ENCODE measurements around the gene AQP3. TPM values are rescaled to one million over a fixed set of nuclear protein-coding genes. Genes with fewer than 3 reads are reported as not detected.

Gene AQP3
- total RNA-seq, 1 donor from 2014 or later = 1.1 TPM

DNA sequence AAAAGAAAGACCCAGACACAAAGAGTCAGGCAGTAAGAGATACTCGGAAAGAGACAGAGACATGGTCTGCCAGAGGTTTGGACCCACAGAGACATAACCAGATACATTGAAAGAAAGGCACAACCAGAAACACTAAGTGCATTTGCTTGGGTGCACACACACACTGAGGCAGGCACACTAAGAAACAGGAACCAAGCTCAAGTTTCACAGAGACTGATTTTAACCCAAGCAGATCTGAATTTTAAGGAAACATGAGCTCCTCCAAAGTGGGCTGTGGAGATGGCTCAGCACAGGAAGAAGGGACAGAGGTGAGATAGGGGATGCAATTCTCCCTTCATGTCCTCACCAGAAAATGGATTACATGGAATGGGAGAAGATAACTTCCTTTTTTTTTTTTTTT, 9.5 kb downstream of the AQP3 start:
- no peak overlapping the region for H3K27ac Mint-ChIP-seq (ENCODE audit: unreplicated experiment)
- no peak overlapping the region for H3K4me3 Mint-ChIP-seq
- no peak for DNase-seq (ENCODE audit: low read depth, low spot score)
- no peaks in the 10 kb centered on the region for H3K36me3 Mint-ChIP-seq (ENCODE audit: low read depth)
- no peaks in the 10 kb centered on the region for H3K27me3 Mint-ChIP-seq (ENCODE audit: low read depth)
- no peaks in the 10 kb centered on the region for H3K9me3 Mint-ChIP-seq
- H3K4me1 Mint-ChIP-seq = no peaks in the 10 kb centered on the region
- TF ChIP-seq, protein P1, sequence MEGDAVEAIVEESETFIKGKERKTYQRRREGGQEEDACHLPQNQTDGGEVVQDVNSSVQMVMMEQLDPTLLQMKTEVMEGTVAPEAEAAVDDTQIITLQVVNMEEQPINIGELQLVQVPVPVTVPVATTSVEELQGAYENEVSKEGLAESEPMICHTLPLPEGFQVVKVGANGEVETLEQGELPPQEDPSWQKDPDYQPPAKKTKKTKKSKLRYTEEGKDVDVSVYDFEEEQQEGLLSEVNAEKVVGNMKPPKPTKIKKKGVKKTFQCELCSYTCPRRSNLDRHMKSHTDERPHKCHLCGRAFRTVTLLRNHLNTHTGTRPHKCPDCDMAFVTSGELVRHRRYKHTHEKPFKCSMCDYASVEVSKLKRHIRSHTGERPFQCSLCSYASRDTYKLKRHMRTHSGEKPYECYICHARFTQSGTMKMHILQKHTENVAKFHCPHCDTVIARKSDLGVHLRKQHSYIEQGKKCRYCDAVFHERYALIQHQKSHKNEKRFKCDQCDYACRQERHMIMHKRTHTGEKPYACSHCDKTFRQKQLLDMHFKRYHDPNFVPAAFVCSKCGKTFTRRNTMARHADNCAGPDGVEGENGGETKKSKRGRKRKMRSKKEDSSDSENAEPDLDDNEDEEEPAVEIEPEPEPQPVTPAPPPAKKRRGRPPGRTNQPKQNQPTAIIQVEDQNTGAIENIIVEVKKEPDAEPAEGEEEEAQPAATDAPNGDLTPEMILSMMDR (conservative IDR thresholded peaks at IDR 0.05) = no peak

DNA sequence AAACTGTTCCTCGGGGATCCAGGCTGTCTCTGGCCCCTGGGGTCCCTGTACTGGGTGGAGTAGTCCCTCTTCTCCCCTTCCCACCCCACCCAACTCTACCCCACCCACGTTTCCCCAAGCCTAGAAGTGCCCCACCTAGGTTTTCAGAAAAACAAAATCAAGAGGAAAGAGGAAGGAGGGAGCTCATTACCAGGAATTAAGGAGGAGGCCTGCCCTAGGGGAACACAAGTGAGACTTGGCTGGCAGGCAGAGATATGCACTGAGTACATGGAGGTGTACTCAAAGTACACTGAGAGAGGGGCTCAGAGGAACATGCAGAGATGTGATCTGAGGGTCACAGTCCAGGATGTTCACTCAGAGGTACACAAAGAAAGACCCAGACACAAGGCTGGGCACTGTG, 10.2 kb downstream of the AQP3 start:
- Mint-ChIP-seq H3K4me3 (no peak overlapping the region), H3K36me3 (ENCODE audit: low read depth) (no peaks in the 10 kb centered on the region), H3K27ac (ENCODE audit: unreplicated experiment) (no peak overlapping the region), H3K9me3 (no peaks in the 10 kb centered on the region), H3K4me1 (no peaks in the 10 kb centered on the region), H3K27me3 (ENCODE audit: low read depth) (no peaks in the 10 kb centered on the region)
- DNase-seq (ENCODE audit: low read depth, low spot score) = no peak
- TF ChIP-seq, protein P1 (conservative IDR thresholded peaks at IDR 0.05) = no peak

DNA sequence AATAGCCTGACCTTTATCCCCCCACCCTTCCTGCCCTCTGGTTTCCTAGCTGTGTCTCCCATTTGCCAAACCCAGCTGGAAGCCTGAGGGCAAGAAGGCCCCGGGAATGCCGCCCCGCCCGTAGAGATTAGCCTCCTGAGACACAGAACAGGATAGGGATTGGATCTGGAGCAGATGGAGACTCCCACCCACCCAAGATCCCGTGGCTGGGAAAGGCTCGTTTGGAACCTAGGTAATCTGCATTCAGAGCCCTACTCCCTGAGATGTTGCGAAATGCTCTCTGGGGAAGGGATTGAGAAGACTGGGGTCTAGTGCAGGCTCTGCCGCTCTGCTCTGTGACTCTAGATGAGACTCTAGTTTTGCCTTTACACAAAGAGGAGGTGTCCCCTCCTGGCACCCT, 10.9 kb downstream of the AQP3 start:
- Mint-ChIP-seq H3K36me3 (ENCODE audit: low read depth) (no peaks in the 10 kb centered on the region), H3K9me3 (no peaks in the 10 kb centered on the region), H3K27ac (ENCODE audit: unreplicated experiment) (no peak overlapping the region), H3K4me3 (no peak overlapping the region), H3K27me3 (ENCODE audit: low read depth) (no peaks in the 10 kb centered on the region), H3K4me1 (no peaks in the 10 kb centered on the region)
- no peak for DNase-seq (ENCODE audit: low read depth, low spot score)
- TF ChIP-seq, protein P1 (conservative IDR thresholded peaks at IDR 0.05) = no peak

DNA sequence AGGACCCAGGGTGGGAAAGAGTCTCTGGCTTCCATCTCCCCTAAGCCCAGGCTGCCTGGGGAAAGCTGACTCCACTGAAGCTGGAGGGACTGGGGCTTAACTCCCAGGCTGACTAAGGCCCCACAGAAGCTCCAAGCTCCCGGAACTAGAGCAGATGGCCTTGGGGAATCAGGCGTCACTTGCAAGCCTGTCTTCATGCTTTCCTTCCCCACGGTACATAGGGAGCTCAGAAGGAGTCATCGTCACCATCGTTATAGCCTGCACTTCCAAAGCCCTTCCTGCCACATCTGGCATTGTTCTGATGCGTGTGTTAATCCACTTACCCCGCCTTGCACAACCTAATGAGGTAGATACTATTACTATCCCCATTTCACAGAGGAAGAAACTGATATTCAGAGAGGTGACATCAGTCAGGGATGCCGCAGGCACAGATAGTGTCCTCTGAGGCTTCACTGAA, 11.5 kb downstream of the AQP3 start:
- TF ChIP-seq, protein P1 (conservative IDR thresholded peaks at IDR 0.05) = no peak
- Mint-ChIP-seq H3K9me3 (no peaks in the 10 kb centered on the region), H3K4me3 (no peak overlapping the region), H3K4me1 (no peaks in the 10 kb centered on the region), H3K36me3 (ENCODE audit: low read depth) (no peaks in the 10 kb centered on the region), H3K27me3 (ENCODE audit: low read depth) (no peaks in the 10 kb centered on the region), H3K27ac (ENCODE audit: unreplicated experiment) (no peak overlapping the region)
- DNase-seq (ENCODE audit: low read depth, low spot score) = no peak

DNA sequence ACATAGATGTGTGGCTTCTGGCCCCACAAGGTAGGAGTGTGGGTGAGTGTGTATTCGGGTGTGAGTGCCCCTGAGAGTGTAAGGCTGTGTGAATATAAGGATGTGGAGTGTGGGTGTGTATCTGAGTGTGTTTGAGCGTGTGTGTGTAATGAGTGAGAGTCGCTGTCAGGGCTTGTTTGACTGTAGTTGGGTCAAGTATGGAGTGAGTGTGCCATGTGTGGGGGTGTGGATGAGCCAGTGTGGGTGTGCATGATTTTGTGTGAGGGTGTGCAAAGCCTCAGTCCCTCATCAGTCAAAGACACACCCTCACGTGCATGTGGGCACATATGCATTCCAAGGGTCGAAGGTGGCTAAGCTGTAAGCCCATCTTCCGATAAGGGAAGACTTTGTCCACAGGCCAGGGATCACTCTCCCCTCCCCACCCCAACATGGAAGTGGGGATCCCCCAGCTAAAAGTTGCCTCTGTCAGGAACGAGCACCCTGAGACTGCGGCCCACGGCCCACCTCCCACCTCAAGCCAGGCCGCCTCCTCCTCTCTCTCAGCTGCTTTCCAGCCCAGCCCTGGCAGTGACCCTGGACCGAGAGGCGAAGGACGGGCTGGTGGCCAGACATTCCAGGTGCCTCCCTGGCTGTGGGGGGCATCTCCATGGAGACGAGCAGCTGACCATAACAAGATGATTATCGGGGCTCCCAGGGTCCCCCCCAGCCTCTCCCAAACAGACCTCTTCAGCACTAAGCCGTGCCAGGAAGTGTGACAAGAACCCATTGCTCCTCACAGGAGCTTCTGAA, 12.9 kb downstream of the AQP3 start:
- DNase-seq (ENCODE audit: low read depth, low spot score) = no peak
- Mint-ChIP-seq H3K27me3 (ENCODE audit: low read depth) (no peaks in the 10 kb centered on the region), H3K4me1 (no peaks in the 10 kb centered on the region), H3K9me3 (no peaks in the 10 kb centered on the region), H3K36me3 (ENCODE audit: low read depth) (no peaks in the 10 kb centered on the region), H3K4me3 (no peak overlapping the region), H3K27ac (ENCODE audit: unreplicated experiment) (no peak overlapping the region)
- TF ChIP-seq, protein P1 (conservative IDR thresholded peaks at IDR 0.05) = no peak
